Neural crest cell (in vitro differentiated cells): ENCODE results near the gene DMXL2. TPM values are rescaled to one million over a fixed set of nuclear protein-coding genes. Genes with fewer than 3 reads are reported as not detected.

ENCODE experiments used
- DNase-seq: peaks from one replicate; pipeline ENCODE4 v3.0.0; 2021; ENCODE audit warnings: low read depth, mixed read lengths, low spot score
- H3K27ac Mint-ChIP-seq: one replicate; pipeline ENCODE4 v1.8.0; 2021; ENCODE audit warnings: mild to moderate bottlenecking, mixed read lengths; ENCODE audit not compliant: unreplicated experiment
- H3K27me3 Mint-ChIP-seq: 2 replicates; pipeline ENCODE4 v1.8.0; 2021; ENCODE audit warnings: low read depth, mild to moderate bottlenecking, mixed read lengths
- H3K36me3 Mint-ChIP-seq: 2 replicates; pipeline ENCODE4 v1.8.0; 2021; ENCODE audit warnings: low read depth, mild to moderate bottlenecking, mixed read lengths
- H3K4me1 Mint-ChIP-seq: 2 replicates; pipeline ENCODE4 v1.8.0; 2021; ENCODE audit warnings: mixed read lengths
- H3K4me3 Mint-ChIP-seq: one replicate; pipeline ENCODE4 v1.8.0; 2021; ENCODE audit warnings: mild to moderate bottlenecking, mixed read lengths
- H3K9me3 Mint-ChIP-seq: 2 replicates; pipeline ENCODE4 v1.8.0; 2021; ENCODE audit warnings: mixed read lengths
- total RNA-seq: library from RNA; stranded (reverse); gene quantifications from 2 replicates; pipeline ENCODE4 v1.2.1, GENCODE V29; 2021
- TF ChIP-seq, protein P1 (sequence below): fragments of 200-600 bp; sonication (generic); conservative IDR thresholded peaks from 2 replicates; pipeline ENCODE4 v1.5.0; 2021; ENCODE audit warnings: antibody characterized with exemption, mild to moderate bottlenecking

Gene DMXL2
- total RNA-seq, 1 donor from 2014 or later, result 56.4 TPM

DNA sequence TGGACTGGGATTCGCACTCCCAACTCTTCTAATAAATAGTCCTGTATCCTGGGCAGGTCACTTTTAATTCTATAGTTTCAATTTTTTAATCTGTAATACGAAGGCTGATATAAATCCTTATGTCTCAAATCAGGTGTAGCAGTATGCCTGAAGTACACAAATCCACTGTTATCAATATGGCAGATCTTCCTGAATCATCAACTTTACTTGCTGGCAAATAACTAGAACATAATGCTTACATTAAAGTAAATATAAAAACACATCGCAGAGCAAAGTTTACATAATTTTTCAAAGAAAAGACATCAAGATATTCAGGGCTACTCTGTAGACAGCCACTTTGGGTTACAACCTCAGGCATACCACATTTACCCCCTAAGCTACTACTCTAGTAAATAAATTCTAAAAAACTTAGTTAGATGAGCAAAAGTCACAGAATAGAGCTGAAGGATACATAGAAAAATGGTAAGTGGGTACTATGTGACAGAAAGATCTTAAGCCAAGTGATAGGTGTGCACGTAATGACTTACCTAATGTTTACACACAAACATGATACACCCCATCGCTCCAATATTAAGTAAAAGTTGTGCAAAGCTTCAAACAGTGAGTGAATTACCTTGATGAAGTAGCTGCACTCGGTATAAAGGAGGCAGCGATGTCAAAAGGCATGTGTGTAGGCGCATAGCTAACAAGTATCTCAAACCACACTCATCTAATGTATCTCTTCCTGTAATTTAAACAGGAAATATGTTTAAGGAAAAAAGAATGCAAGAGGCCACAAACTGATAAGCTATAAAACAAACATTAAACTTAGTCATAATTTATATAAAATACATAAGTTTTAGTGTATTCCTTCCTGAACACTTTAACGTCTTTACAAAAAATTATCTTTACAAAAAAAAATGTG is 127.9 kb downstream of the DMXL2 start:
- DNase-seq, result no peak
- peaks cover 24% of the 10 kb centered on the region for H3K36me3 Mint-ChIP-seq
- TF ChIP-seq, protein P1, sequence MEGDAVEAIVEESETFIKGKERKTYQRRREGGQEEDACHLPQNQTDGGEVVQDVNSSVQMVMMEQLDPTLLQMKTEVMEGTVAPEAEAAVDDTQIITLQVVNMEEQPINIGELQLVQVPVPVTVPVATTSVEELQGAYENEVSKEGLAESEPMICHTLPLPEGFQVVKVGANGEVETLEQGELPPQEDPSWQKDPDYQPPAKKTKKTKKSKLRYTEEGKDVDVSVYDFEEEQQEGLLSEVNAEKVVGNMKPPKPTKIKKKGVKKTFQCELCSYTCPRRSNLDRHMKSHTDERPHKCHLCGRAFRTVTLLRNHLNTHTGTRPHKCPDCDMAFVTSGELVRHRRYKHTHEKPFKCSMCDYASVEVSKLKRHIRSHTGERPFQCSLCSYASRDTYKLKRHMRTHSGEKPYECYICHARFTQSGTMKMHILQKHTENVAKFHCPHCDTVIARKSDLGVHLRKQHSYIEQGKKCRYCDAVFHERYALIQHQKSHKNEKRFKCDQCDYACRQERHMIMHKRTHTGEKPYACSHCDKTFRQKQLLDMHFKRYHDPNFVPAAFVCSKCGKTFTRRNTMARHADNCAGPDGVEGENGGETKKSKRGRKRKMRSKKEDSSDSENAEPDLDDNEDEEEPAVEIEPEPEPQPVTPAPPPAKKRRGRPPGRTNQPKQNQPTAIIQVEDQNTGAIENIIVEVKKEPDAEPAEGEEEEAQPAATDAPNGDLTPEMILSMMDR, result no peak
- H3K27ac Mint-ChIP-seq, result no peak overlapping the region
- no peak overlapping the region for H3K4me3 Mint-ChIP-seq
- no peaks in the 10 kb centered on the region for H3K27me3 Mint-ChIP-seq
- H3K9me3 Mint-ChIP-seq, result no peaks in the 10 kb centered on the region
- H3K4me1 Mint-ChIP-seq, result no peaks in the 10 kb centered on the region

DNA sequence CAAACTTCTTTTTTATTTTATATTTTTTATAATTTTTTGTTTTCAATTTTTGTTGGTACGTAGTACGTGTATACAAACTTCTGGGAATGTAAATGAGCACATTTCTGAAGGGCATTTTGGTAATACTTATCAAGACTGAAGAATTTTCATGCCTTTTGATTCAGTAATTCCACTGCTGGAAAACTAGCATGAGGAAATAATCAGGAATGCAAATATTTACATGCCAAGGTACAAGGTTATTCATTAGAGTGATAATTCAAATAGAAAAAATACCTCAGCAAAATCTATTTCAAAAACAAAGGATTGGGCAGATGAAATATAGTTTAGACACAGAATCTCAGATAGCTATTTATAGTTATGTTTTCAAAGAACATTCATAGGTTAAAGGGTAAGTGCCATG is 128.7 kb downstream of the DMXL2 start:
- TF ChIP-seq, protein P1, result no peak
- no peak overlapping the region for H3K27ac Mint-ChIP-seq
- H3K27me3 Mint-ChIP-seq, result no peaks in the 10 kb centered on the region
- H3K36me3 Mint-ChIP-seq, result peaks cover 18% of the 10 kb centered on the region
- no peak for DNase-seq
- H3K9me3 Mint-ChIP-seq, result no peaks in the 10 kb centered on the region
- H3K4me1 Mint-ChIP-seq, result no peaks in the 10 kb centered on the region
- H3K4me3 Mint-ChIP-seq, result no peak overlapping the region

DNA sequence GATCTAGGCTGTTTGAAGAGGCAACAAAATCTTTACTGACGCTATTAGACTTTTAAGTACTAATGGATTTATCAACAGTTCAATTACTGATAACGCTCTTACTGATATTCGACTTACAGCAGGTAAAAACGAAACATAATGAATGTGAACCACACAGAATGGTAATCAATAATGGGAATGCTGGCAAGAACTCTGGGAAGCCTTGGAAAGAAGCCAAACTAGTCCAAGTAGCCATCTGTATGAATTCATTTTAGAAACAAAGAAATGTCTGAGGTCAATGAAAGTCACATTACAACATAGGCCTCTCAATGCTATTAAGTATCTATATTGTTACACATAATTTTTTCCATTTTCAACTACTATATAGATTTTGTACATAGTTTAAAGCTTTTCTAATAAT is 130.0 kb downstream of the DMXL2 start:
- Mint-ChIP-seq H3K4me1 (no peaks in the 10 kb centered on the region), H3K27ac (no peak overlapping the region), H3K36me3 (peaks cover 18% of the 10 kb centered on the region), H3K9me3 (no peaks in the 10 kb centered on the region), H3K27me3 (no peaks in the 10 kb centered on the region), H3K4me3 (no peak overlapping the region)
- no peak for DNase-seq
- TF ChIP-seq, protein P1, result no peak

DNA sequence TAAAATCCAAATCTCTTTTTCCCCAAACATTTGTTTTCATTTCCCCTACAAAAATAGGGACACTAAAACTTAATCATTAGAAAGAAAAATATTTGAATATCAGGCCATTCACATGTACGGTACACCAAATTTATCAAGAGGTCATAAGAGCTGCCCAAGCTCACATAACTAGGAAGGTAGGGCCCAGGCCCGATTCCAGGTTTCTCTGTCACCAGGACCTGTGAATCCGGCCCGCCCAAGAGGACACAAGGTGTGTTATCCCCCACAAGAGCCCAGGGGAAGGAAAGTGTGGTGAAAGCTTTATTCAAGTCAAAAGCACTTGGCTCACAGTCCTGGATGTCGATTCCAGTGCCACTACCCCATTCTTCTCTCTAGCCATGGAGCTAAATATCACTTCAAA is 130.6 kb downstream of the DMXL2 start:
- no peaks in the 10 kb centered on the region for H3K4me1 Mint-ChIP-seq

DNA sequence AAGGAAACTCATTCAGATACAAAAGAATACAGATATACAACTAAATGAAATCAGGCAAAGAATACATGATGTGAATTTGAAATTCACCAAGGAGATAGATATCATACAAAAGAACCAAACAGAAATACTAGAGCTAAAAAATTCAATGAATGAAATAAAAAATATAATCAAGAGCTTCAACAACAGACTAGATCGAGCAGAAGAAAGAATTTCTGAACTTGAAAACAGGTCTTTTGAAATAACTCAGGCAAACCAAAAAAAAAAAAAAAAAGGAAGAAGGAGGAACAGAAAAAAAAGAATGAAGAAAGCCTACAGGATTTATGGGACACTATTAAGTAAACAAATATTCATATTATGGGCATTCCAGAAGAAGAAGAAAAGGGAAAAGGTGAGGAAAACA is 137.8 kb downstream of the DMXL2 start:
- Mint-ChIP-seq H3K36me3 (peaks cover 52% of the 10 kb centered on the region), H3K27me3 (no peaks in the 10 kb centered on the region), H3K9me3 (peaks cover 10% of the 10 kb centered on the region), H3K4me3 (no peak overlapping the region), H3K4me1 (no peaks in the 10 kb centered on the region), H3K27ac (no peak overlapping the region)
- TF ChIP-seq, protein P1, result no peak
- DNase-seq, result no peak

More for the DNA sequence above, 130.6 kb downstream of the DMXL2 start:
- Mint-ChIP-seq H3K36me3 (peaks cover 19% of the 10 kb centered on the region), H3K27ac (no peak overlapping the region), H3K4me3 (no peak overlapping the region), H3K9me3 (no peaks in the 10 kb centered on the region), H3K27me3 (no peaks in the 10 kb centered on the region)
- TF ChIP-seq, protein P1, result no peak
- no peak for DNase-seq
